HepG2 (cell line): ENCODE data around the gene HSD17B8. TPM values are rescaled to one million over a fixed set of nuclear protein-coding genes. Genes with fewer than 3 reads are reported as not detected.

Source experiments
- CBFB ChIP-seq: sonication (generic); formaldehyde crosslinking; IDR thresholded peaks from 2 replicates; pipeline ENCODE4 v1.4.0; 2020; ENCODE audit warnings: missing genetic modification reagents
- FLYWCH1 ChIP-seq: sonication (generic); formaldehyde crosslinking; IDR thresholded peaks from 2 replicates; pipeline ENCODE4 v1.8.1; 2023; ENCODE audit warnings: mild to moderate bottlenecking, missing genetic modification reagents
- JUND ChIP-seq: sonication (generic); formaldehyde crosslinking; IDR thresholded peaks from 2 replicates; pipeline ENCODE4 v1.8.0; 2022; ENCODE audit warnings: mild to moderate bottlenecking, missing genetic modification reagents
- KLF6 ChIP-seq: IDR thresholded peaks from 2 replicates; pipeline ENCODE4 v1.8.0; 2016; ENCODE audit warnings: missing biosample characterization, missing genetic modification reagents
- MZF1 ChIP-seq: sonication (generic); formaldehyde crosslinking; IDR thresholded peaks from 2 replicates; pipeline ENCODE4 v1.8.1; 2023; ENCODE audit warnings: mild to moderate bottlenecking, missing genetic modification reagents, borderline replicate concordance
- NKX3-1 ChIP-seq: sonication (generic); formaldehyde crosslinking; IDR thresholded peaks from 2 replicates; pipeline ENCODE4 v1.5.0; 2020; ENCODE audit warnings: missing genetic modification reagents
- PHF8 ChIP-seq: sonication (generic); formaldehyde crosslinking; IDR thresholded peaks from 2 replicates; pipeline ENCODE4 v1.5.0; 2020; ENCODE audit warnings: missing genetic modification reagents
- SNAPC4 ChIP-seq: sonication (generic); formaldehyde crosslinking; IDR thresholded peaks from 2 replicates; pipeline ENCODE4 v1.4.0; 2020; ENCODE audit warnings: mild to moderate bottlenecking, missing genetic modification reagents
- TFDP2 ChIP-seq: sonication (generic); formaldehyde crosslinking; IDR thresholded peaks from 2 replicates; pipeline ENCODE4 v1.4.0; 2020; ENCODE audit warnings: missing genetic modification reagents
- ZBTB4 ChIP-seq: sonication (generic); formaldehyde crosslinking; IDR thresholded peaks from 2 replicates; pipeline ENCODE4 v1.4.0; 2020; ENCODE audit warnings: missing genetic modification reagents, mild to moderate bottlenecking, borderline replicate concordance
- ZBTB44 ChIP-seq: sonication (generic); formaldehyde crosslinking; IDR thresholded peaks from 2 replicates; pipeline ENCODE4 v1.4.0; 2020; ENCODE audit warnings: missing genetic modification reagents
- ZBTB46 ChIP-seq: sonication (generic); formaldehyde crosslinking; IDR thresholded peaks from 2 replicates; pipeline ENCODE4 v1.4.0; 2020; ENCODE audit warnings: mild to moderate bottlenecking, missing genetic modification reagents, borderline replicate concordance
- ZC3H13 ChIP-seq: sonication (generic); formaldehyde crosslinking; IDR thresholded peaks from 2 replicates; pipeline ENCODE4 v1.8.1; 2023; ENCODE audit warnings: mild to moderate bottlenecking, missing genetic modification reagents, moderate library complexity
- ZFP82 ChIP-seq: sonication (generic); formaldehyde crosslinking; IDR thresholded peaks from 2 replicates; pipeline ENCODE4 v1.5.1; 2020; ENCODE audit warnings: mild to moderate bottlenecking, missing genetic modification reagents, borderline replicate concordance
- ZNF891 ChIP-seq: sonication (generic); formaldehyde crosslinking; IDR thresholded peaks from 2 replicates; pipeline ENCODE4 v1.5.0; 2020; ENCODE audit warnings: mild to moderate bottlenecking, missing genetic modification reagents
- polyA plus RNA-seq, 8 experiments: library from polyadenylated mRNA; depleted of rRNA in 3 of 8; stranded (reverse) in 7 of 8; unstranded in 1 of 8; fragments of >200 nt; fragmentation: Illumina TruSeq in 4 of 8; extraction: Trizol in 4 of 8; gene quantifications; 2 replicates each; pipeline versions ENCODE4 v1.2.1 to v1.2.3, GENCODE V29; 2011 to 2016; ENCODE audit warnings: low read depth in 4 of 8, missing spikeins in 1 of 8, mixed read lengths in 1 of 8; ENCODE audit not compliant: insufficient read depth in 1 of 8
- total RNA-seq, 5 experiments: library from RNA; depleted of rRNA; stranded (reverse); fragments of >200 nt; fragmentation: Illumina TruSeq; extraction: Trizol; gene quantifications; 2 replicates each; pipeline ENCODE4 v1.2.3, GENCODE V29; 2016; ENCODE audit warnings: low read depth in 1 of 5

HSD17B8 gene
- total and polyA plus RNA-seq, 2 of the 13 experiments (the other 11 are each of a cell fraction or from before 2014, with no cell fraction given) = 12.6 to 20.1 TPM

GRCh38 chr6:33208091-33208967 is 3.9 kb downstream of the HSD17B8 start, which contains the start of gene RING1 (continued):
- TF ChIP-seq ZBTB44 (CRISPR knock-in tag) (no peak), ZNF891 (CRISPR knock-in tag) (peak; percentile 77), KLF6 (peak; percentile 54), CBFB (CRISPR knock-in tag) (0 out of 2 replicates have a peak, but pooled peaks have one; percentile 58), NKX3-1 (CRISPR knock-in tag) (peak; percentile 28; the same call in 1 of the 2 replicates), JUND (CRISPR knock-in tag) (peak; percentile 83), SNAPC4 (CRISPR knock-in tag) (peak; percentile 58; the same call in 1 of the 2 replicates), TFDP2 (CRISPR knock-in tag) (peak; percentile 82), MZF1 (no peak), ZBTB4 (CRISPR knock-in tag) (no peak), ZC3H13 (peak; percentile 62; the same call in 1 of the 2 replicates), ZFP82 (CRISPR knock-in tag) (no peak), FLYWCH1 (CRISPR knock-in tag) (peak; percentile 86; the same call in 1 of the 2 replicates), PHF8 (CRISPR knock-in tag) (peak; percentile 94), ZBTB46 (CRISPR knock-in tag) (no peak)
